Loucy (cell line): ENCODE data around the gene ACER2.

Source experiments
- CTCF ChIP-seq: fragments of 200-600 bp; sonication (generic); conservative IDR thresholded peaks from 2 replicates; pipeline ENCODE4 v1.5.1; 2014; ENCODE audit warnings: mild to moderate bottlenecking, antibody characterized with exemption, low read length
- EZH2phosphoT487 ChIP-seq: fragments of 200-600 bp; IDR thresholded peaks from 2 replicates; pipeline ENCODE4 v1.6.1; 2018; ENCODE audit warnings: antibody characterized with exemption, mild to moderate bottlenecking, moderate library complexity, borderline replicate concordance

GRCh38 chr9:19379697-19380046 lies 29.1 kb upstream of the ACER2 start:
- TF ChIP-seq CTCF (no peak), EZH2phosphoT487 (no peak)
